ENCODE results near the gene SMC5. TPM values are rescaled to one million over a fixed set of nuclear protein-coding genes. Genes with fewer than 3 reads are reported as not detected.

SMC5 gene
- total RNA-seq, 4 donors from 2014 or later: 23.4 to 74.4 (median 39.7) TPM

DNA sequence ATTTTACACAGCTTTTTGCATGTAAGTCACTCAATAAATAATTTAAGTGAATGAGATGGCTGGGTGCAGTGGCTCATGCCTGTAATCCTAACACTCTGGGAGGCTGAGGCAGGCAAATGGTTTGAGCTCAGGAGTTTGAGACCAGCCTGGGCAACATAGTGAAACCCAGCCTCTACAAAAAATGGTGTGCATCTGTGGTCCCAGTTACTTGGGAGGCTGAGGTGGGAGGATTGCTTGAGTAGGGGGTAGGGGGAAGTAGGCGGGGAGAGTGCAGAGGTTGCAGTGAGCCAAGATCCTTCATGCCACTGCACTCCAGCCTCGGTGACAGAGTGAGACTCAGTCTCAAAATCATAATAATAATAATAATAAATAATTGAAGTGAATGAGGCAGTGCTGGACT is 145.5 kb downstream of the SMC5 start:
- H3K36me3 ChIP-seq: peaks cover 0 to 11% of the 10 kb centered on the region in 2 donors
- no peak for ATAC-seq
- 36% methylated on average over 1 of the region's 2 CpGs; no CpG with 5 or more reads in 1 of the 2 donors for WGBS, 2 donors (ENCODE audit: low coverage in 1 of 2)
- H3K27ac ChIP-seq: peak overlapping the region in 3 of 4 donors; percentile 69 to 77 (median 69)
- no peaks in the 10 kb centered on the region for H3K27me3 ChIP-seq
- H3K9me3 ChIP-seq: no peaks in the 10 kb centered on the region
- H3K4me1 ChIP-seq: peaks cover 34 to 98% (median 58%) of the 10 kb centered on the region in 3 donors
- H3K4me3 ChIP-seq: peak overlapping the region in 1 of 2 donors; percentile 98
- TF ChIP-seq POLR2AphosphoS5 (IDR thresholded peaks at IDR 0.05): no peak
- TF ChIP-seq EP300 (IDR thresholded peaks at IDR 0.05): no peak
- no peak for TF ChIP-seq POLR2A (IDR thresholded peaks at IDR 0.05)
- TF ChIP-seq, protein P1, sequence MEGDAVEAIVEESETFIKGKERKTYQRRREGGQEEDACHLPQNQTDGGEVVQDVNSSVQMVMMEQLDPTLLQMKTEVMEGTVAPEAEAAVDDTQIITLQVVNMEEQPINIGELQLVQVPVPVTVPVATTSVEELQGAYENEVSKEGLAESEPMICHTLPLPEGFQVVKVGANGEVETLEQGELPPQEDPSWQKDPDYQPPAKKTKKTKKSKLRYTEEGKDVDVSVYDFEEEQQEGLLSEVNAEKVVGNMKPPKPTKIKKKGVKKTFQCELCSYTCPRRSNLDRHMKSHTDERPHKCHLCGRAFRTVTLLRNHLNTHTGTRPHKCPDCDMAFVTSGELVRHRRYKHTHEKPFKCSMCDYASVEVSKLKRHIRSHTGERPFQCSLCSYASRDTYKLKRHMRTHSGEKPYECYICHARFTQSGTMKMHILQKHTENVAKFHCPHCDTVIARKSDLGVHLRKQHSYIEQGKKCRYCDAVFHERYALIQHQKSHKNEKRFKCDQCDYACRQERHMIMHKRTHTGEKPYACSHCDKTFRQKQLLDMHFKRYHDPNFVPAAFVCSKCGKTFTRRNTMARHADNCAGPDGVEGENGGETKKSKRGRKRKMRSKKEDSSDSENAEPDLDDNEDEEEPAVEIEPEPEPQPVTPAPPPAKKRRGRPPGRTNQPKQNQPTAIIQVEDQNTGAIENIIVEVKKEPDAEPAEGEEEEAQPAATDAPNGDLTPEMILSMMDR (IDR thresholded peaks at IDR 0.05): no peak

Small RNAs within 50 kb of the gene (small RNA-seq; reads per million reads assigned to genes)
- 0 reads per million in 4 donors for gene RF00019

Other genes starting within 250 kb of the SMC5 start
- 100 to 1,000 TPM in 3 of 4 donors, 10 to 100 TPM in 1; 96.5 to 192 (median 140) TPM for gene MAMDC2, start 215.1 kb upstream of the SMC5 start, total RNA-seq
- 100 to 1,000 TPM; 117 to 224 (median 154) TPM for gene KLF9, start 155.7 kb downstream of the SMC5 start, total RNA-seq